Common myeloid progenitor, CD34-positive (primary cell): ENCODE results near the gene ZNF787.
A peak's percentile ranks its signal among the peaks of the same experiment; 100 is the strongest.

Experiments
- CTCF ChIA-PET: fragments of 350-600 bp; sonication (Branson Sonifier 250); formaldehyde crosslinking; loops from one replicate; lab custom pipeline; 2021; ENCODE audit warnings: antibody characterized with exemption; lab: Charles Lee
- POLR2A ChIA-PET: fragments of 350-600 bp; sonication (Branson Sonifier 250); formaldehyde crosslinking; loops from one replicate; lab custom pipeline; 2021; ENCODE audit warnings: antibody characterized with exemption; lab: Charles Lee
- DNase-seq, 3 donors: peaks; one replicate each; pipeline versions ENCODE4 v3.0.0 to v3.0.0-alpha.2; 2013
- H3K27ac ChIP-seq, 2 experiments: 1 replicate in 1 of 2; 2 replicates in 1 of 2; pipeline ENCODE4 v1.7.0; 2013; ENCODE audit warnings: inconsistent platforms in 2 of 2, low read length in 2 of 2, mild to moderate bottlenecking in 2 of 2, low read depth in 1 of 2, moderate library complexity in 1 of 2; ENCODE audit not compliant: severe bottlenecking in 2 of 2, insufficient read depth in 1 of 2, poor library complexity in 1 of 2
- H3K27me3 ChIP-seq, 5 experiments: replicated peaks in 2 of 5; 1 replicate in 3 of 5; 2 replicates in 2 of 5; pipeline versions ENCODE4 v1.6.1 to v1.7.0; 2013; ENCODE audit warnings: low read length in 4 of 5, mild to moderate bottlenecking in 2 of 5, moderate library complexity in 2 of 5, inconsistent platforms in 1 of 5; ENCODE audit not compliant: insufficient read depth in 5 of 5, control insufficient read depth in 4 of 5
- H3K36me3 ChIP-seq, 4 experiments: 1 replicate in 2 of 4; 2 replicates in 2 of 4; pipeline versions ENCODE4 v1.6.1 to v1.7.0; 2013; ENCODE audit warnings: low read length in 3 of 4, control low read depth in 1 of 4, mild to moderate bottlenecking in 1 of 4; ENCODE audit not compliant: control insufficient read depth in 4 of 4, insufficient read depth in 4 of 4
- H3K4me1 ChIP-seq, 4 experiments: 1 replicate in 3 of 4; 2 replicates in 1 of 4; pipeline versions ENCODE4 v1.6.1 to v1.7.1; 2013; ENCODE audit warnings: low read length in 3 of 4, mild to moderate bottlenecking in 3 of 4, control low read depth in 1 of 4, inconsistent platforms in 1 of 4, moderate library complexity in 1 of 4; ENCODE audit not compliant: control insufficient read depth in 4 of 4, insufficient read depth in 4 of 4; ENCODE audit errors: control extremely low read depth in 1 of 4
- H3K4me3 ChIP-seq, 7 experiments: 1 replicate in 4 of 7; 2 replicates in 3 of 7; pipeline versions ENCODE4 v1.5.1 to v1.7.0; 2013; ENCODE audit warnings: mild to moderate bottlenecking in 7 of 7, low read length in 6 of 7, moderate library complexity in 6 of 7, inconsistent platforms in 2 of 7, low read depth in 2 of 7, control low read depth in 1 of 7; ENCODE audit not compliant: insufficient read depth in 4 of 7, control insufficient read depth in 1 of 7; ENCODE audit errors: extremely low read depth in 1 of 7
- H3K9me3 ChIP-seq, 5 experiments: 1 replicate in 4 of 5; 2 replicates in 1 of 5; pipeline versions ENCODE4 v1.6.1 to v1.7.1; 2013; ENCODE audit warnings: low read length in 4 of 5, mild to moderate bottlenecking in 2 of 5, inconsistent platforms in 1 of 5, low read depth in 1 of 5, moderate library complexity in 1 of 5; ENCODE audit not compliant: control insufficient read depth in 4 of 5, insufficient read depth in 2 of 5; ENCODE audit errors: control extremely low read depth in 1 of 5
- WGBS: methylation state at CpG from one replicate; pipeline ENCODE4 v1.1.5; 2013; ENCODE audit not compliant: insufficient coverage; 5-methylcytosine and 5-hydroxymethylcytosine counted together

Gene ZNF787

GRCh38 chr19:56117889-56118288 is 3.2 kb downstream of the ZNF787 start:
- no peak for DNase-seq
- ChIA-PET CTCF (no interaction called here), POLR2A (interaction anchor here (0.6 kb wide), 1 partner anchor 230 kb away, joined by 3 read pairs; no protein-coding TSS in a partner anchor)
- no peaks in the 10 kb centered on the region for H3K9me3 ChIP-seq
- peaks cover 0 to 30% (median 8%) of the 10 kb centered on the region in 4 experiments for H3K36me3 ChIP-seq
- H3K4me3 ChIP-seq: no peak overlapping the region
- WGBS: 78% methylated on average over 9 of the region's 9 CpGs
- no peaks in the 10 kb centered on the region for H3K27me3 ChIP-seq
- H3K27ac ChIP-seq: no peak overlapping the region
- peaks cover 10 to 76% (median 72%) of the 10 kb centered on the region in 4 experiments for H3K4me1 ChIP-seq

GRCh38 chr19:56117376-56117884 is 3.7 kb downstream of the ZNF787 start:
- ChIA-PET CTCF (interaction anchor here (1.1 kb wide), 1 partner anchor 10 kb away, joined by 5 read pairs; no protein-coding TSS in a partner anchor), POLR2A (no interaction called here)
- H3K9me3 ChIP-seq: no peaks in the 10 kb centered on the region
- WGBS: 95% methylated on average over 13 of the region's 14 CpGs
- no peaks in the 10 kb centered on the region for H3K27me3 ChIP-seq
- peaks cover 0 to 30% (median 8%) of the 10 kb centered on the region in 4 experiments for H3K36me3 ChIP-seq
- H3K27ac ChIP-seq: no peak overlapping the region
- DNase-seq: no peak
- H3K4me1 ChIP-seq: peaks cover 10 to 81% (median 76%) of the 10 kb centered on the region in 4 experiments
- no peak overlapping the region for H3K4me3 ChIP-seq

- H3K36me3 ChIP-seq: peaks cover 0 to 30% (median 8%) of the 10 kb centered on the region in 4 experiments
- H3K4me1 ChIP-seq: peaks cover 4 to 83% (median 78%) of the 10 kb centered on the region in 4 experiments
- ChIA-PET POLR2A (no interaction called here), CTCF (interaction anchor here (1.1 kb wide), 1 partner anchor 9 kb away, joined by 5 read pairs; no protein-coding TSS in a partner anchor)
- no peak overlapping the region for H3K4me3 ChIP-seq
- DNase-seq: no peak
- H3K9me3 ChIP-seq: no peaks in the 10 kb centered on the region
- H3K27ac ChIP-seq: no peak overlapping the region
- WGBS: 94% methylated on average over 4 of the region's 6 CpGs
- no peaks in the 10 kb centered on the region for H3K27me3 ChIP-seq
These were observed 4.5 kb downstream of the ZNF787 start for GRCh38 chr19:56116606-56117005.

- ChIA-PET POLR2A (no interaction called here), CTCF (no interaction called here)
- Histone ChIP-seq H3K4me1 (peaks cover 6 to 93% (median 88%) of the 10 kb centered on the region in 4 experiments), H3K27me3 (no peaks in the 10 kb centered on the region), H3K36me3 (peaks cover 0 to 30% (median 8%) of the 10 kb centered on the region in 4 experiments), H3K4me3 (no peak overlapping the region), H3K9me3 (no peaks in the 10 kb centered on the region), H3K27ac (no peak overlapping the region)
- 98% methylated on average over 15 of the region's 21 CpGs for WGBS
- no peak for DNase-seq
These were observed 5.6 kb downstream of the ZNF787 start for GRCh38 chr19:56115490-56115889.

GRCh38 chr19:56114778-56115110 is 6.4 kb downstream of the ZNF787 start:
- DNase-seq: no peak
- POLR2A ChIA-PET: interaction anchor here (0.6 kb wide), 1 partner anchor 731 kb away, joined by 4 read pairs; the partner anchor contains the start of gene TMEM238
- no peaks in the 10 kb centered on the region for H3K27me3 ChIP-seq
- H3K27ac ChIP-seq: peak overlapping the region; percentile 6 to 70
- no peaks in the 10 kb centered on the region for H3K9me3 ChIP-seq
- WGBS: 72% methylated on average over 10 of the region's 10 CpGs
- CTCF ChIA-PET: no interaction called here
- peaks cover 0 to 30% (median 9%) of the 10 kb centered on the region in 4 experiments for H3K36me3 ChIP-seq
- peaks cover 6 to 96% (median 90%) of the 10 kb centered on the region in 4 experiments for H3K4me1 ChIP-seq
- peak overlapping the region in 3 of 7 experiments; percentile 0 to 26 (median 11) for H3K4me3 ChIP-seq

GRCh38 chr19:56114051-56114777 is 6.9 kb downstream of the ZNF787 start:
- peak overlapping the region in 1 of 7 experiments; percentile 26 for H3K4me3 ChIP-seq
- ChIA-PET CTCF (no interaction called here), POLR2A (interaction anchor here (0.6 kb wide), 1 partner anchor 730 kb away, joined by 4 read pairs; the partner anchor contains the start of gene TMEM238)
- DNase-seq: peak in 1 of 3 donors; percentile 23
- peak overlapping the region; percentile 6 to 70 for H3K27ac ChIP-seq
- no peaks in the 10 kb centered on the region for H3K27me3 ChIP-seq
- peaks cover 5 to 96% (median 89%) of the 10 kb centered on the region in 4 experiments for H3K4me1 ChIP-seq
- H3K9me3 ChIP-seq: no peaks in the 10 kb centered on the region
- peaks cover 0 to 28% (median 9%) of the 10 kb centered on the region in 4 experiments for H3K36me3 ChIP-seq
- WGBS: 81% methylated on average over 13 of the region's 19 CpGs
